ENCODE results near the gene ETHE1. TPM values are rescaled to one million over a fixed set of nuclear protein-coding genes. Genes with fewer than 3 reads are reported as not detected.

Gene ETHE1
- total and polyA plus RNA-seq, 2 of the 8 experiments (the other 6 are each of a cell fraction or from before 2014, with no cell fraction given) = 19.9 to 96.0 TPM

- no peak for TF ChIP-seq POLR2AphosphoS5 (IDR thresholded peaks at IDR 0.05; ENCODE audit: low read depth, low read length)
- no peak for TF ChIP-seq JUND (IDR thresholded peaks at IDR 0.05; ENCODE audit: low read length)
- TF ChIP-seq RBBP5 (IDR thresholded peaks at IDR 0.05; ENCODE audit: borderline replicate concordance, low read depth, low read length) = no peak
- no peak for TF ChIP-seq FOSL1 (IDR thresholded peaks at IDR 0.05; ENCODE audit: insufficient read depth, low read depth, low read length)
- TF ChIP-seq RFX5 (IDR thresholded peaks at IDR 0.05; ENCODE audit: borderline replicate concordance, low read depth, low read length) = no peak
- 0 out of 4 replicates have a peak, but pooled peaks of 1 of the 2 experiments have one; percentile 32 for TF ChIP-seq SIN3A (conservative IDR thresholded peaks at IDR 0.05 in 1 of 2, IDR thresholded peaks at IDR 0.05 in 1 of 2; ENCODE audit: low read depth in 1 of 2, low read length in 2 of 2)
- TF ChIP-seq ASH2L (IDR thresholded peaks at IDR 0.05; ENCODE audit: low read length) = no peak
- 0 out of 2 replicates have a peak, but pooled peaks have one; percentile 31 for TF ChIP-seq TBP (IDR thresholded peaks at IDR 0.05; ENCODE audit: low read depth, low read length)
- TF ChIP-seq BACH1 (IDR thresholded peaks at IDR 0.05; ENCODE audit: low read length) = no peak; the same call in 1 of the 2 replicates
- no peak for TF ChIP-seq KDM5A (IDR thresholded peaks at IDR 0.05; ENCODE audit: low read length)
- TF ChIP-seq SUZ12 (IDR thresholded peaks at IDR 0.05; ENCODE audit: low read length) = no peak
- no peak for TF ChIP-seq SIRT6 (IDR thresholded peaks at IDR 0.05; ENCODE audit: low read length)
- no peak for TF ChIP-seq SIX5 (IDR thresholded peaks at IDR 0.05; ENCODE audit: low read depth, low read length)
- TF ChIP-seq JUN (IDR thresholded peaks at IDR 0.05; ENCODE audit: low read depth, low read length) = no peak
- TF ChIP-seq BRCA1 (IDR thresholded peaks at IDR 0.05; ENCODE audit: low read depth, low read length) = no peak
- no peak for TF ChIP-seq TCF12 (IDR thresholded peaks at IDR 0.05; ENCODE audit: low read depth, low read length)
- peak; percentile 80 to 91 (median 83) for TF ChIP-seq CTCF (IDR thresholded peaks at IDR 0.05; ENCODE audit: control extremely low read depth in 1 of 3, insufficient read depth in 1 of 3, low read depth in 1 of 3, low read length in 3 of 3)
- no peak for TF ChIP-seq CHD2 (IDR thresholded peaks at IDR 0.05; ENCODE audit: low read length)
- no peak for TF ChIP-seq ZNF274 (IDR thresholded peaks at IDR 0.05; ENCODE audit: borderline replicate concordance, extremely low read depth, low read length)
Measured at GRCh38 chr19:43534816-43535761, 8.1 kb upstream of the ETHE1 start (continued).

Measured in H1 (cell line).